ENCODE measurements around the gene CCDC33.
A peak's percentile ranks its signal among the peaks of the same experiment; 100 is the strongest.

CCDC33 gene

DNA sequence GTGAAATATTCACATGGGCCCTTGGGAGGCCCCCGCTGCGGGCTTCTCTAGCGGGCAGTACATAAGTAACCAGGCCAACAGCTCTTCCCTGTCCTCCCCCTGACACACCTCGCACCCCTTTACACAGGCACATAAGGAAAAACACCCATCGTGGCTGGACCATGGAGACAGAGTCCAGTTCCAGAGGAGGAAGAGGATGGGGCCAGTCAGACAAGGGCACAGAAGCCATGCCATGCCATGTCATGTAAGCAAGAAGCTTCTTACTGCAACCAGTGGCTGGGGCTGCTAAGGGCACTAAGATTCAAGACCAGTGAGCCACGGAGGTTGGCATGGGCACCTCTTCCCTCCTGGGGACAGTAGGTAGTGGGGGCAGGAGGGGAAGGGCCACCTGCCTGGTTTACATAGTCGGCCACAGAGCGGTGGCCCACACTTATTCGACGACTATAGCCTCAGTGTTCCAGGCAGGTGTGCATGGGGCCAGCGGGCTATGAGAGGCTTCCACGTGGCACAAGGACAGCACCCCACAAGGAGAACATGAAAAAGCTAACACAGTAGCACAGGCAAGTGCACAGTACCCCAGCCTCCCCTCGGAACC is 137.0 kb downstream of the CCDC33 start:
- DNase-seq (ENCODE audit: low read depth), result no peak
- H3K4me3 ChIP-seq (ENCODE audit: low read depth, low read length), result no peak overlapping the region
- in situ Hi-C loops (cut with HindIII; ENCODE audit: low sequenced_read_pairs), result loop anchor here (10.0 kb wide), 3 partner anchors 62 to 402 kb away; partner anchors contain the start of gene SEMA7A
- TF ChIP-seq CTCF (IDR thresholded peaks at IDR 0.05; ENCODE audit: low read depth, low read length, missing control alignments), result no peak

DNA sequence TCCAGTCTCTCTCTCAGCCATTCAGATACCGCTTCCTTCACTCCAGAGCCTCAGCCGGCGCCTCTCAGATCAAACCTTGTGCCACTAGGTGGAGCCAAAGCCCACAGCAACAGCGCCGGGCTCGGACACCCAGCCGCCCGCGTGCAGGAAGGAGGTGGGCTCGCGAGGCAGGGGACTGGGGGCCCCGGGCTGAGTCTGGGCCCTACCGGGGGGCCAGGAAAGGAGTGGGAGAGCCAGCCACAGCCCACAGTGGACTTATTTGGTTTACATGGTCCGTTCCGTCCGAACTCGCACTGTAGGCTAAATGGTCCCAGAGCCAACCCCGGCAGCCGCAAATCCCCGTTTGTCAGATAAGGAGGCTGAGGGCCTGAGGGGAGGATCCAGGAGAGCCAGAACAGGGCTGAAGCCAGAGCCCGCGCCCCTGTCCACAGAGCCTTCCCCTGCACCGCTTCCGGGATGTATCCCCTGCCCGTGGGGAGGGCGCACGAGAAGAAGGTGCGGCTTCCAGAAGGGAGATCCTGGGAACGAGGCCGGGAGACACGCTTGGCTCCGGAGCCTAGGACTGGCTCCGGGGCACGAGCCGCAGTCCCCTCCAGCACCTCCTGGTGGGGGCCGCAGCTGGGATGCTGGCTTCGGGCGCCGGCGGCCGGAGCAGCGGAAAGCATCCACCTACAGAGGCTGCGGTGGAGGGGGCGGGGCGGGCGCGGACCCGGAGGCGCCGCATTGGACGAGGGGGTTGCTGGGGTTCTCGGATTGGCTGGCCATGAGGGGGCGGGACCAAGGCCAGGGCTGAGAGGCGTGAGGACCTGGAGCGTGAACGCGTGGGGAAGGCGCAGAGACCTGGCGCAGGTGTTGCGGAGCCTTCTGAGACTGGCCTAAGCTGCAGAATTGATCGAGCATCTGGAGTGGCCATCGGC is 137.9 kb downstream of the CCDC33 start:
- peak; percentile 53 for DNase-seq (ENCODE audit: low read depth)
- H3K4me3 ChIP-seq (ENCODE audit: low read depth, low read length), result peak overlapping the region; percentile 69
- in situ Hi-C loops (cut with HindIII; ENCODE audit: low sequenced_read_pairs), result loop anchor here (10.0 kb wide), 3 partner anchors 61 to 401 kb away; partner anchors contain the start of gene SEMA7A
- TF ChIP-seq CTCF (IDR thresholded peaks at IDR 0.05; ENCODE audit: low read depth, low read length, missing control alignments), result peak; percentile 88

GRCh38 chr15:74374648-74375302 is 138.6 kb downstream of the CCDC33 start:
- TF ChIP-seq CTCF (IDR thresholded peaks at IDR 0.05; ENCODE audit: low read depth, low read length, missing control alignments), result no peak
- in situ Hi-C loops (cut with HindIII; ENCODE audit: low sequenced_read_pairs), result loop anchor here (10.0 kb wide), 3 partner anchors 60 to 400 kb away; partner anchors contain the start of gene SEMA7A
- DNase-seq (ENCODE audit: low read depth), result no peak
- H3K4me3 ChIP-seq (ENCODE audit: low read depth, low read length), result peak overlapping the region; percentile 69

DNA sequence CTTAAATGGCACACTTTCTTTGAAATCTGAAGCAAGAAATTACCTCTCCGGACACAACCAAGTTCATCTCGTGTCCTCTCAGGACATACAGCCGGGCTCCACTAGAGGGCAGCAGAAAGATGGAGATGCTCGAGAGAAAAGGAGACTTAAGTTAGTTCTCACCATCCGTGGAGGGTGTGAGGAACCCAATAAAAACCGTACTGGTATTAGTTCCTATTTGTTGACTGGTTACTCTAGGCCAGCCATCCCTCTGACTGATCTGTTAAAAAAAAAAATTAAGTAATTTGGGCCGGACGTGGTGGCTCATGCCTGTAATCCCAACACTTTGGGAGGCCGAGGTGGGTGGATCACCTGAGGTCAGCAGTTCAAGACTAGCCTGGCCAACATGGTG is 139.2 kb downstream of the CCDC33 start:
- TF ChIP-seq CTCF (IDR thresholded peaks at IDR 0.05; ENCODE audit: low read depth, low read length, missing control alignments), result peak; percentile 92
- DNase-seq (ENCODE audit: low read depth), result peak; percentile 71
- in situ Hi-C loops (cut with HindIII; ENCODE audit: low sequenced_read_pairs), result loop anchor here (10.0 kb wide), 3 partner anchors 60 to 400 kb away; partner anchors contain the start of gene SEMA7A
- H3K4me3 ChIP-seq (ENCODE audit: low read depth, low read length), result no peak overlapping the region

GRCh38 chr15:74376226-74376625 is 140.1 kb downstream of the CCDC33 start:
- no peak for TF ChIP-seq CTCF (IDR thresholded peaks at IDR 0.05; ENCODE audit: low read depth, low read length, missing control alignments)
- H3K4me3 ChIP-seq (ENCODE audit: low read depth, low read length), result no peak overlapping the region
- no peak for DNase-seq (ENCODE audit: low read depth)
- in situ Hi-C loops (cut with HindIII; ENCODE audit: low sequenced_read_pairs), result loop anchor here (10.0 kb wide), 3 partner anchors 59 to 399 kb away; partner anchors contain the start of gene SEMA7A

Measured in astrocyte of the cerebellum (primary cell).